Cerebellar nuclear complex (tissue), 1 donor: ENCODE results near the gene PCDHB7.
"Not testable (repeated sequence)": the region's sequence is repeated elsewhere in the genome, so short reads cannot be mapped to it uniquely, and the experiment has no call there.

Experiments
- DNase-seq, 2 experiments: peaks; one replicate each; lab custom pipeline; 2025; lab: John Stamatoyannopoulos, UW

The PCDHB7 gene

GRCh38 chr5:141224844-141225243 lies 52.4 kb downstream of the PCDHB7 start:
- DNase-seq = not testable (repeated sequence)

- DNase-seq = not testable (repeated sequence)
Measured at GRCh38 chr5:141225421-141225820, 53.0 kb downstream of the PCDHB7 start.
